NB4 (cell line): ENCODE data around the gene IL17RB.

Experiments
- CTCF ChIP-seq: IDR thresholded peaks from one replicate; pipeline ENCODE4 v1.5.1; 2012; ENCODE audit warnings: low read depth, low read length
- MAX ChIP-seq: IDR thresholded peaks from 2 replicates; pipeline ENCODE4 v1.6.1; 2011; ENCODE audit warnings: low read depth, low read length
- MYC ChIP-seq: IDR thresholded peaks from 2 replicates; pipeline ENCODE4 v1.6.1; 2011; ENCODE audit warnings: low read depth, low read length
- POLR2A ChIP-seq: IDR thresholded peaks from 2 replicates; pipeline ENCODE4 v1.6.1; 2011; ENCODE audit warnings: mild to moderate bottlenecking; ENCODE audit not compliant: insufficient read length; ENCODE audit errors: extremely low read depth

GRCh38 chr3:53884623-53885022, 38.3 kb downstream of the IL17RB start:
- TF ChIP-seq CTCF, result no peak
- TF ChIP-seq POLR2A, result no peak
- no peak for TF ChIP-seq MYC
- TF ChIP-seq MAX, result no peak
